Measurements from ENCODE around the gene ARHGAP10. TPM values are rescaled to one million over a fixed set of nuclear protein-coding genes. Genes with fewer than 3 reads are reported as not detected.

ARHGAP10 gene
- total RNA-seq, 3 donors from 2014 or later (not counting 1 experiment from before 2014, with no cell fraction given): 13.9 to 28.7 (median 23.2) TPM

DNA sequence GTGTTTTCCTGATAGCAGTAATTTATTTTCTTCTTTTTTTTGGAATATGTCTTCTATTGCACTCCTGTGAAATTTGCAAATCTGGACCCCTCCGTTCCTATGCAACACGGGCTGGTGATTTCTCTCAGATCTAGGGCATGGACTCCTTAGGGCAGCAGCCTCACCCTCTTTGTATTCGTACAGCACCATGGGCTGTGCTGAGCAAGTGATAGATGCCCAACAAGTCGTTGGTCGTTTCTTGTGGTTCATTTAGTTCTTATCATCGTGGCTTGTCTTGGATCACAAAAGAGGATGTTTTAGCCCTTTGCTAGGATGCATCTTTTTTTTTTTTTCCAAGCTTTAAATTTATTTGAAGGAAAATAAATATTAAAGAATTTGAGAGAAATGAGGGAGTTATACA, 82.1 kb downstream of the ARHGAP10 start:
- no peak overlapping the region for H3K27ac ChIP-seq (ENCODE audit: low read length)
- Mint-ChIP-seq H3K36me3 (no peaks in the 10 kb centered on the region), H3K9me3 (no peaks in the 10 kb centered on the region), H3K27ac (no peak overlapping the region), H3K27me3 (ENCODE audit: low read depth in 2 of 2) (peaks cover 0 to 3% of the 10 kb centered on the region in 2 donors), H3K4me1 (peaks cover 49 to 55% of the 10 kb centered on the region in 2 donors), H3K4me3 (no peak overlapping the region)
- peaks cover 13% of the 10 kb centered on the region for H3K4me1 ChIP-seq (ENCODE audit: control insufficient read depth, insufficient read depth, low read length)
- ATAC-seq: no peak
- H3K4me3 ChIP-seq (ENCODE audit: low read length): no peak overlapping the region
- no peaks in the 10 kb centered on the region for H3K27me3 ChIP-seq (ENCODE audit: control insufficient read depth, insufficient read depth, low read length)
- no peaks in the 10 kb centered on the region for H3K9me3 ChIP-seq (ENCODE audit: control insufficient read depth, insufficient read depth, low read length)
- intact Hi-C loops (cut with micrococcal nuclease): no loop called here
- H3K36me3 ChIP-seq (ENCODE audit: control insufficient read depth, insufficient read depth, low read length): no peaks in the 10 kb centered on the region
- WGBS (ENCODE audit: insufficient coverage): 68% methylated on average over 6 of the region's 6 CpGs
- TF ChIP-seq, protein P1, sequence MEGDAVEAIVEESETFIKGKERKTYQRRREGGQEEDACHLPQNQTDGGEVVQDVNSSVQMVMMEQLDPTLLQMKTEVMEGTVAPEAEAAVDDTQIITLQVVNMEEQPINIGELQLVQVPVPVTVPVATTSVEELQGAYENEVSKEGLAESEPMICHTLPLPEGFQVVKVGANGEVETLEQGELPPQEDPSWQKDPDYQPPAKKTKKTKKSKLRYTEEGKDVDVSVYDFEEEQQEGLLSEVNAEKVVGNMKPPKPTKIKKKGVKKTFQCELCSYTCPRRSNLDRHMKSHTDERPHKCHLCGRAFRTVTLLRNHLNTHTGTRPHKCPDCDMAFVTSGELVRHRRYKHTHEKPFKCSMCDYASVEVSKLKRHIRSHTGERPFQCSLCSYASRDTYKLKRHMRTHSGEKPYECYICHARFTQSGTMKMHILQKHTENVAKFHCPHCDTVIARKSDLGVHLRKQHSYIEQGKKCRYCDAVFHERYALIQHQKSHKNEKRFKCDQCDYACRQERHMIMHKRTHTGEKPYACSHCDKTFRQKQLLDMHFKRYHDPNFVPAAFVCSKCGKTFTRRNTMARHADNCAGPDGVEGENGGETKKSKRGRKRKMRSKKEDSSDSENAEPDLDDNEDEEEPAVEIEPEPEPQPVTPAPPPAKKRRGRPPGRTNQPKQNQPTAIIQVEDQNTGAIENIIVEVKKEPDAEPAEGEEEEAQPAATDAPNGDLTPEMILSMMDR (IDR thresholded peaks at IDR 0.05): no peak
- DNase-seq: no peak

DNA sequence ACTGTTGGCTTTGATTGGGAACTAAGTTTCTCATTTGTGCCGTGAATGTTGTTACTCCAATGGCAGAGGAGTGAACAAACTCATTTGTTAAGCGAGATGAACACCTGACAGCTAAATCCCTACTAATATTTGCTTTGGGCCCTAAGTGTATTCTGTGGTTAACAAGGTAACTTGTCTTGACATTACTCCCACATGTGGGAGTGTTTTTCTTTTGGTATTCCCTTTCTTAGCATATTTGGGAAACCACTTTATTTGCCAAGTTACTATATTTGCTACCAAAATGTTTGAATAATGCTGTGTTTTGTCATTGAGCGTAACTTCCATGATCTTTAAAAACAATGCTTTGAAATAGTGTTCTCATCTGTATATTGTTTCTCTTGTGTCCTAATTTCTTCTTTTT, 82.5 kb downstream of the ARHGAP10 start:
- no peaks in the 10 kb centered on the region for H3K36me3 Mint-ChIP-seq
- intact Hi-C loops (cut with micrococcal nuclease): no loop called here
- Histone ChIP-seq H3K4me1 (ENCODE audit: control insufficient read depth, insufficient read depth, low read length) (peaks cover 13% of the 10 kb centered on the region), H3K9me3 (ENCODE audit: control insufficient read depth, insufficient read depth, low read length) (no peaks in the 10 kb centered on the region), H3K4me3 (ENCODE audit: low read length) (no peak overlapping the region), H3K36me3 (ENCODE audit: control insufficient read depth, insufficient read depth, low read length) (no peaks in the 10 kb centered on the region), H3K27me3 (ENCODE audit: control insufficient read depth, insufficient read depth, low read length) (no peaks in the 10 kb centered on the region), H3K27ac (ENCODE audit: low read length) (no peak overlapping the region)
- TF ChIP-seq, protein P1 (IDR thresholded peaks at IDR 0.05): no peak
- 92% methylated on average over 2 of the region's 3 CpGs for WGBS (ENCODE audit: insufficient coverage)
- no peaks in the 10 kb centered on the region for H3K9me3 Mint-ChIP-seq
- peak overlapping the region in 1 of 2 donors; percentile 81 for H3K27ac Mint-ChIP-seq
- no peak for ATAC-seq
- peaks cover 0 to 3% of the 10 kb centered on the region in 2 donors for H3K27me3 Mint-ChIP-seq (ENCODE audit: low read depth in 2 of 2)
- DNase-seq: no peak
- H3K4me3 Mint-ChIP-seq: no peak overlapping the region
- peaks cover 45 to 51% of the 10 kb centered on the region in 2 donors for H3K4me1 Mint-ChIP-seq

DNA sequence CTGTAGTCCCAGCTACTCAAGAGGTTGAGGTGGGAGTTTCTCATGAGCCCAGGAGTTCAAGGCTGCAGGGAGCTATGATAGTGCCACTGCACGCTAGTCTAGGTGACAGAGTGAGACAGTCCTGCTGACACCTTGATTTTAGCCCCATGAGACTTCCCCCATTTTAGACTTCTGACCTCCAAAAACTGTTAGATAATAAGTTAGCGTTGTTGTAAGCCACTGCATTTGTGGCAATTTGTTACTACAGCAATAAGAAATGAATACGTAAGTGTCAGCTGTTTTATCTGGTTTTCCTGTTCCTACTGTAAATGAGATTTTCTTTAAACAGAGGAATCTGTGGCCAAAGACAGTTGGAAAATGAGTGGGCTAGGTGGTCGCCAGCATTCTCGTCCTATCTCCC, 83.9 kb downstream of the ARHGAP10 start:
- Histone ChIP-seq H3K4me3 (ENCODE audit: low read length) (no peak overlapping the region), H3K27me3 (ENCODE audit: control insufficient read depth, insufficient read depth, low read length) (no peaks in the 10 kb centered on the region), H3K9me3 (ENCODE audit: control insufficient read depth, insufficient read depth, low read length) (no peaks in the 10 kb centered on the region), H3K4me1 (ENCODE audit: control insufficient read depth, insufficient read depth, low read length) (peaks cover 13% of the 10 kb centered on the region), H3K36me3 (ENCODE audit: control insufficient read depth, insufficient read depth, low read length) (no peaks in the 10 kb centered on the region), H3K27ac (ENCODE audit: low read length) (no peak overlapping the region)
- H3K27me3 Mint-ChIP-seq (ENCODE audit: low read depth in 2 of 2): peaks cover 0 to 3% of the 10 kb centered on the region in 2 donors
- H3K36me3 Mint-ChIP-seq: no peaks in the 10 kb centered on the region
- H3K27ac Mint-ChIP-seq: peak overlapping the region; percentile 56 to 81
- DNase-seq: peak in 1 of 2 donors; percentile 23
- TF ChIP-seq, protein P1 (IDR thresholded peaks at IDR 0.05): no peak
- intact Hi-C loops (cut with micrococcal nuclease): loop anchor here (2.0 kb wide), 1 partner anchor 17 kb away; no protein-coding TSS in a partner anchor
- ATAC-seq: peak; percentile 67 to 87 (median 79)
- peak overlapping the region; percentile 62 for H3K4me3 Mint-ChIP-seq
- WGBS (ENCODE audit: insufficient coverage): 18% methylated on average over 5 of the region's 5 CpGs
- H3K9me3 Mint-ChIP-seq: no peaks in the 10 kb centered on the region
- H3K4me1 Mint-ChIP-seq: peaks cover 42 to 54% of the 10 kb centered on the region in 2 donors
